Thyroid gland (tissue), 4 donors: ENCODE data around the gene COL26A1. TPM values are rescaled to one million over a fixed set of nuclear protein-coding genes. Genes with fewer than 3 reads are reported as not detected.

Experiments used
- DNase-seq, 2 donors: peaks; one replicate each; pipeline ENCODE4 v3.0.0-alpha.2; 2019
- H3K27ac ChIP-seq, 3 donors: fragments of 200-600 bp; sonication (generic); 1 replicate in 2 of 3; 2 replicates in 1 of 3; pipeline ENCODE4 v1.5.1; 2016 to 2019; ENCODE audit warnings: mild to moderate bottlenecking in 1 of 3, moderate library complexity in 1 of 3
- H3K27me3 ChIP-seq: fragments of 200-600 bp; sonication (generic); one replicate; pipeline ENCODE4 v1.5.1; 2019
- H3K36me3 ChIP-seq, 2 donors: fragments of 200-600 bp; sonication (generic); one replicate each; pipeline ENCODE4 v1.5.1; 2016 to 2019
- H3K4me1 ChIP-seq, 2 donors: fragments of 200-600 bp; sonication (generic); one replicate each; pipeline ENCODE4 v1.5.1; 2017 to 2019
- H3K4me3 ChIP-seq, 3 donors: fragments of 200-600 bp; sonication (generic); replicated peaks in 1 of 3; 1 replicate in 2 of 3; 2 replicates in 1 of 3; pipeline ENCODE4 v1.5.1; 2016; ENCODE audit warnings: mild to moderate bottlenecking in 1 of 3
- H3K9me3 ChIP-seq: fragments of 200-600 bp; sonication (generic); one replicate; pipeline ENCODE4 v1.5.1; 2017
- CTCF ChIP-seq, 6 experiments: fragments of 200-600 bp in 3 of 6; fragments of 450-650 bp in 3 of 6; sonication (generic) in 3 of 6; IDR thresholded peaks; one replicate each; pipeline ENCODE4 v1.5.1; 2016 to 2019; ENCODE audit warnings: antibody characterized with exemption in 6 of 6, mild to moderate bottlenecking in 2 of 6, inconsistent platforms in 1 of 6, moderate library complexity in 1 of 6
- POLR2A ChIP-seq, 2 donors: fragments of 450-650 bp; IDR thresholded peaks; one replicate each; pipeline ENCODE4 v1.6.1; 2017; ENCODE audit warnings: antibody characterized with exemption in 2 of 2, mild to moderate bottlenecking in 2 of 2, moderate library complexity in 1 of 2
- WGBS, 2 donors: methylation state at CpG; one replicate each; pipeline ENCODE4 v1.1.5; 2017; 5-methylcytosine and 5-hydroxymethylcytosine counted together
- intact Hi-C: fragments of 100-400 bp; cut with DNase I; formaldehyde crosslinking; loops from one replicate; pipeline ENCODE4 v1.15.1; 2023
- total RNA-seq, 4 donors: library from RNA; depleted of rRNA; stranded (reverse); fragments of >200 nt; gene quantifications; one replicate each; pipeline ENCODE4 v1.2.3, GENCODE V29; 2016

The COL26A1 gene
- total RNA-seq, 4 donors from 2014 or later = not detected

DNA sequence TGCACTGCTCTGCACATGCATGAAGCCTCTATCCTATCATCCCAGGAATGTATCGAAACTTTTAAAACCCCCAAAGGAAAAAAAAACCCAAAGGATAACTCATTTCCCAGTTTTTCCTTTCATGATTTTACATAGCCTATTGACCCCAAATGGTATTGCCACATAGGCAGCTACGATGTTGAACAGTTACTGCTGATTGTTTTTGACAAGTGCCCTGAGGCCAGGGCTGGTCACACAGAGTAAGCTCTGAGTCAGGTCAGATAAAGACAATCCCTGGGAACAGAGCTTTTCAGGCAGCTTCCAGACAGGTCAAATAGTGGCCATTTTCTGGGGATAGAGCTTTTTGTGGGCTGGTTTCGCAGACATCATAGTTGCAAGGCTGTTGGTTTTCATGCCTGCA lies 214.3 kb downstream of the COL26A1 start:
- H3K4me1 ChIP-seq = no peaks in the 10 kb centered on the region
- TF ChIP-seq CTCF (IDR thresholded peaks at IDR 0.05) = no peak
- no peak for TF ChIP-seq POLR2A (IDR thresholded peaks at IDR 0.05)
- 92 to 93% methylated on average over 3 of the region's 3 CpGs for WGBS, 2 donors
- intact Hi-C loops = no loop called here
- H3K4me3 ChIP-seq = no peak overlapping the region
- no peak overlapping the region for H3K27ac ChIP-seq
- DNase-seq = no peak
- H3K27me3 ChIP-seq = no peaks in the 10 kb centered on the region
- H3K36me3 ChIP-seq = no peaks in the 10 kb centered on the region
- H3K9me3 ChIP-seq = no peaks in the 10 kb centered on the region

GRCh38 chr7:101578552-101578951 lies 215.9 kb downstream of the COL26A1 start:
- no peak for DNase-seq
- Histone ChIP-seq H3K36me3 (no peaks in the 10 kb centered on the region), H3K4me1 (no peaks in the 10 kb centered on the region), H3K9me3 (no peaks in the 10 kb centered on the region), H3K4me3 (no peak overlapping the region), H3K27me3 (no peaks in the 10 kb centered on the region), H3K27ac (no peak overlapping the region)
- 41 to 62% methylated on average over 1 of the region's 1 CpG for WGBS, 2 donors
- TF ChIP-seq CTCF (IDR thresholded peaks at IDR 0.05) (no peak), POLR2A (IDR thresholded peaks at IDR 0.05) (no peak)
- intact Hi-C loops = no loop called here

DNA sequence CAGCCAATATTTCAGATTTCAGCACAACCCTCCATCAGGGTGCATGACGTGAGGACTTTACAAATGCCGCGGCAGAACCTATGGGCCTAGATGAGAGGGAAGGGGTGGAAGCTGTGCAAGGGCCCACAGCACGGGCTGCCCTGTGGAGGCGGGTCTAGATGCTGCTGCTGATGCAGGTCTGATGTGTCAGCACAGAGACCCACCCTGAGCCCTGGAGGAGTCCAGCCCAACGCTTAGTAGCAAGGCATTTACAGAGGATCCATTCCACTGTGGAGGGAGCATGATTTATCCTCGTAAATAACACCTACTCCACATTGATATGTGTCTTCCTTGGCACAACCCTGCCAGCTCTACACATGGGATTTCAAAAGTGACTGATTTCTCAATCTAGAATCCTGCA lies 217.9 kb downstream of the COL26A1 start:
- intact Hi-C loops = no loop called here
- no peak for DNase-seq
- no peaks in the 10 kb centered on the region for H3K36me3 ChIP-seq
- H3K27me3 ChIP-seq = no peaks in the 10 kb centered on the region
- no peak overlapping the region for H3K27ac ChIP-seq
- no peak for TF ChIP-seq POLR2A (IDR thresholded peaks at IDR 0.05)
- TF ChIP-seq CTCF (IDR thresholded peaks at IDR 0.05) = no peak
- H3K4me1 ChIP-seq = no peaks in the 10 kb centered on the region
- 94 to 96% methylated on average over 7 of the region's 7 CpGs for WGBS, 2 donors
- no peak overlapping the region for H3K4me3 ChIP-seq
- H3K9me3 ChIP-seq = no peaks in the 10 kb centered on the region

DNA sequence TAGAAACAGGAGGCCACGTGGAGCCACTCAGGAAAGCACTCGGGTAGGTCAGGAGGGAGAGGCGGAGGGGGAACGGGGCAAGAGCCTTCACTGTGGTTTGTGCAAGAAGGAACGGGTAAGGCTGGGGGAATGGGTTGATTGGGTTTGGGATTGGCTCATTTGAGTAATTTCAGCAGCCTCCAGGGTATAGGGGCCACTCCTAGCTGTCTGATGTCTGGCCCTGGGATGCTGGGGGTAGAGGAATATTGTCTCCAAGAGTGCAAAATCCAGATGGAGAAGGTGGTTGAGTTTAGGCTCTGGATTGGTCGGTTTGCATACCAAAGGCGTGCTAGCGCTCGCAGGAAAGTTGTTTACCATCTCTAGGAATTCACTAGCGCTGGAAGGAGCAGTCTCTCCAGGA lies 219.2 kb downstream of the COL26A1 start:
- peak; percentile 37 to 42 for DNase-seq
- no peaks in the 10 kb centered on the region for H3K36me3 ChIP-seq
- H3K4me3 ChIP-seq = no peak overlapping the region
- TF ChIP-seq POLR2A (IDR thresholded peaks at IDR 0.05) (no peak), CTCF (IDR thresholded peaks at IDR 0.05) (no peak)
- no peaks in the 10 kb centered on the region for H3K9me3 ChIP-seq
- intact Hi-C loops = no loop called here
- no peaks in the 10 kb centered on the region for H3K27me3 ChIP-seq
- WGBS, 2 donors = 51 to 64% methylated on average over 10 of the region's 10 CpGs
- no peak overlapping the region for H3K27ac ChIP-seq
- no peaks in the 10 kb centered on the region for H3K4me1 ChIP-seq

- Histone ChIP-seq H3K4me3 (no peak overlapping the region), H3K9me3 (no peaks in the 10 kb centered on the region), H3K4me1 (no peaks in the 10 kb centered on the region), H3K27me3 (no peaks in the 10 kb centered on the region), H3K27ac (no peak overlapping the region), H3K36me3 (no peaks in the 10 kb centered on the region)
- intact Hi-C loops = no loop called here
- DNase-seq = no peak
- WGBS, 2 donors = 86 to 91% methylated on average over 3 of the region's 3 CpGs
- no peak for TF ChIP-seq POLR2A (IDR thresholded peaks at IDR 0.05)
- no peak for TF ChIP-seq CTCF (IDR thresholded peaks at IDR 0.05)
Observed at GRCh38 chr7:101582971-101583370, 220.3 kb downstream of the COL26A1 start.
